Activated CD8-positive, alpha-beta memory T cell treated with anti-CD3 and anti-CD28 coated beads, Interleukin-2, amount 10 ng/mL, durations not matched to agents 7 days and 5 days (primary cell): Measurements from ENCODE around the gene FBP2. TPM values are rescaled to one million over a fixed set of nuclear protein-coding genes. Genes with fewer than 3 reads are reported as not detected.
"Not testable (repeated sequence)": the region's sequence is repeated elsewhere in the genome, so short reads cannot be mapped to it uniquely, and the experiment has no call there.

ENCODE experiments used
- ATAC-seq: fragments of 150-1000 bp; cut with Tn5 transposase; one replicate; pipeline ENCODE4 v1.10.0; 2021; ENCODE audit warnings: moderate library complexity
- CTCF ChIA-PET: fragments of 350-600 bp; sonication (Branson Sonifier 250); formaldehyde crosslinking; loops from one replicate; lab custom pipeline; 2021; ENCODE audit warnings: antibody characterized with exemption; lab: Charles Lee
- DNase-seq: peaks from one replicate; pipeline ENCODE4 v3.0.0-alpha.2; 2020
- H3K27ac Mint-ChIP-seq: one replicate; pipeline ENCODE4 v1.8.0; 2021; ENCODE audit warnings: mild to moderate bottlenecking, mixed read lengths
- H3K27me3 Mint-ChIP-seq: one replicate; pipeline ENCODE4 v1.8.0; 2021; ENCODE audit warnings: mixed read lengths
- H3K36me3 Mint-ChIP-seq: one replicate; pipeline ENCODE4 v1.8.0; 2021; ENCODE audit warnings: mild to moderate bottlenecking, mixed read lengths
- H3K4me1 Mint-ChIP-seq: one replicate; pipeline ENCODE4 v1.8.0; 2021; ENCODE audit warnings: mixed read lengths
- H3K4me3 Mint-ChIP-seq: one replicate; pipeline ENCODE4 v1.8.0; 2021; ENCODE audit warnings: mild to moderate bottlenecking, moderate library complexity, mixed read lengths
- H3K9me3 Mint-ChIP-seq: one replicate; pipeline ENCODE4 v1.8.0; 2022; ENCODE audit warnings: low read depth, mixed read lengths
- total RNA-seq, 2 experiments: library from RNA; stranded (reverse); gene quantifications; one replicate each; pipeline ENCODE4 v1.2.3, GENCODE V29; 2021

The FBP2 gene
- total RNA-seq, 2 experiments from 2014 or later, result not detected

DNA sequence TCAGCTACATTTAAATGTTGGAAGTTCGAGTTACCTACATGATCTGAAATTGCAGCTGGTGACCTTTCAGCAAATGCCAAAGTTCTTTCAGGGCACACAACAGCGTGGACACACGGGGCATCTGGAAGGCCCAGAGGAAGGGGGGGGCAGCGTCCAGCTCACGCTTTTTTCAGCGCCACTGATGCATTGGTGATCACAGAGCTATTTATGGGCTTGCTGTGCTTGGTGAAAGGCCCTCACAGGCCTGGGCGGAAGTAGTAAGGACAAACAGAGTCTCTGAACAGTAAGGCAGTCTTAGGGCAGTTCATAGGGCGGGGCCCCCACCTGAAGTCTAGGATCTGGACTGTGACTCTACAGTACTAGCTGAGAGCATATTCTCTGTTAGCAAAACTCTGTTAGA is 6.6 kb upstream of the FBP2 start:
- Mint-ChIP-seq H3K27me3 (peaks cover 20% of the 10 kb centered on the region), H3K4me1 (peaks cover 2% of the 10 kb centered on the region), H3K9me3 (no peaks in the 10 kb centered on the region), H3K4me3 (no peak overlapping the region), H3K27ac (no peak overlapping the region), H3K36me3 (no peaks in the 10 kb centered on the region)
- ATAC-seq (no peak), DNase-seq (no peak)
- CTCF ChIA-PET, result no interaction called here

- no peak for ATAC-seq
- H3K27me3 Mint-ChIP-seq, result peaks cover 10% of the 10 kb centered on the region
These were observed 5.5 kb upstream of the FBP2 start for GRCh38 chr9:94599102-94599501.

GRCh38 chr9:94592683-94593082 is 941 bp downstream of the FBP2 start:
- DNase-seq, CTCF ChIA-PET, H3K27ac Mint-ChIP-seq, H3K4me1 Mint-ChIP-seq, H3K4me3 Mint-ChIP-seq, H3K36me3 Mint-ChIP-seq, ATAC-seq, H3K9me3 Mint-ChIP-seq: not testable (repeated sequence)
- H3K27me3 Mint-ChIP-seq, result peaks cover 13% of the 10 kb centered on the region

More at GRCh38 chr9:94599102-94599501, 5.5 kb upstream of the FBP2 start:
- Mint-ChIP-seq H3K4me1 (peaks cover 2% of the 10 kb centered on the region), H3K9me3 (no peaks in the 10 kb centered on the region), H3K4me3 (no peak overlapping the region), H3K36me3 (no peaks in the 10 kb centered on the region), H3K27ac (no peak overlapping the region)
- CTCF ChIA-PET, result no interaction called here
- no peak for DNase-seq

GRCh38 chr9:94591876-94592275 is 1.7 kb downstream of the FBP2 start:
- H3K4me3 Mint-ChIP-seq, result no peak overlapping the region
- no peak overlapping the region for H3K27ac Mint-ChIP-seq
- peaks cover 13% of the 10 kb centered on the region for H3K27me3 Mint-ChIP-seq
- no peak for DNase-seq
- H3K36me3 Mint-ChIP-seq, result no peaks in the 10 kb centered on the region
- no peaks in the 10 kb centered on the region for H3K9me3 Mint-ChIP-seq
- CTCF ChIA-PET, result no interaction called here
- H3K4me1 Mint-ChIP-seq, result peaks cover 2% of the 10 kb centered on the region
- ATAC-seq, result no peak

DNA sequence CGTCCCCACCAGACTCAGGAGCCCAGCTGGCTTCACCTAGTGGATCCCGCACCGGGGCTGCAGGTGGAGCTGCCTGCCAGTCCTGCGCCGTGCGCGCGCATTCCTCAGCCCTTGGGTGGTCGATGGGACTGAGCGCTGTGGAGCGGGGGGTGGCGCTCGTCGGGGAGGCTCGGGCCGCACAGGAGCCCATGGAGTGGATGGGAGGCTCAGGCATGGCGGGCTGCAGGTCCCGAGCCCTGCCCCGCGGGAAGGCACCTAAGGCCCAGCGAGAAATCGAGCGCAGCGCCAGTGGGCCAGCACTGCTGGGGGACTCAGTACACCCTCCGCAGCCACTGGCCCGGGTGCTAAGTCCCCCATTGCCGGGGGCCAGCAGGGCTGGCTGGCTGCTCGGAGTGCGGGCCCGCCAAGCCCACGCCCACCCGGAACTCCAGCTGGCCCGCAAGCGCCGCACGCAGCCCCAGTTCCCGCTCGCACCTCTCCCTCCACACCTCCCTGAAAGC is 2.5 kb downstream of the FBP2 start:
- H3K4me1 Mint-ChIP-seq, H3K36me3 Mint-ChIP-seq, H3K4me3 Mint-ChIP-seq, CTCF ChIA-PET, DNase-seq, H3K27ac Mint-ChIP-seq, H3K9me3 Mint-ChIP-seq, ATAC-seq: not testable (repeated sequence)
- H3K27me3 Mint-ChIP-seq, result peaks cover 13% of the 10 kb centered on the region

GRCh38 chr9:94588681-94589080 is 4.9 kb downstream of the FBP2 start:
- ATAC-seq, result no peak
- H3K9me3 Mint-ChIP-seq, result no peaks in the 10 kb centered on the region
- H3K4me1 Mint-ChIP-seq, result peaks cover 8% of the 10 kb centered on the region
- no peak overlapping the region for H3K27ac Mint-ChIP-seq
- CTCF ChIA-PET, result interaction anchor here (1.1 kb wide), 1 partner anchor 17 kb away, joined by 3 read pairs; no protein-coding TSS in a partner anchor
- DNase-seq, result no peak
- H3K27me3 Mint-ChIP-seq, result peaks cover 11% of the 10 kb centered on the region
- H3K36me3 Mint-ChIP-seq, result no peaks in the 10 kb centered on the region
- no peak overlapping the region for H3K4me3 Mint-ChIP-seq

DNA sequence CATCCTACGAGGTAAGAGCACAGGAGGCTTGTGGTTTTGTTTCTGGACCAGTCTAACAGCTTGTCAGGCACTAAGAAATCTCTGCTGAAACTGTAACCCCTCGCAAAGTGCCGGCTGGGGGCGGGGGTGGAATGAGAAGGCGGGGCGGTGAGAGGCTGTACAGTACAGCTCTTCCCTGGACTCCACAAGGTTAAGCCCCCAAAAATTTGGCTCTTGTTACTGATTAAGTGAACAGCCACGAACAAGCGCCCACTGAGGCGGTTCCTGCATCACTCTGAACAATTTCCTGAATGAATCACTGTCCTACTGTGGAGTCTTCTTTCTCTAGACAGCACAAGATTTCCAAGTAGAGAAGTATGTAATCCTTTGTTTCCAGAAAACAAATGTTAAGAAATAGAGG is 6.8 kb downstream of the FBP2 start:
- DNase-seq (no peak), ATAC-seq (no peak)
- H3K4me1 Mint-ChIP-seq, result peaks cover 8% of the 10 kb centered on the region
- peaks cover 4% of the 10 kb centered on the region for H3K27me3 Mint-ChIP-seq
- H3K9me3 Mint-ChIP-seq, result no peaks in the 10 kb centered on the region
- no peak overlapping the region for H3K27ac Mint-ChIP-seq
- no peaks in the 10 kb centered on the region for H3K36me3 Mint-ChIP-seq
- H3K4me3 Mint-ChIP-seq, result peak overlapping the region; percentile 7
- CTCF ChIA-PET, result no interaction called here

- H3K27ac Mint-ChIP-seq, result no peak overlapping the region
- peak overlapping the region; percentile 7 for H3K4me3 Mint-ChIP-seq
- CTCF ChIA-PET, result no interaction called here
- H3K27me3 Mint-ChIP-seq, result peaks cover 4% of the 10 kb centered on the region
- peaks cover 8% of the 10 kb centered on the region for H3K4me1 Mint-ChIP-seq
- H3K36me3 Mint-ChIP-seq, result no peaks in the 10 kb centered on the region
- ATAC-seq (no peak), DNase-seq (no peak)
- no peaks in the 10 kb centered on the region for H3K9me3 Mint-ChIP-seq
These were observed 7.3 kb downstream of the FBP2 start for GRCh38 chr9:94586316-94586715.

GRCh38 chr9:94584555-94584954 is 9.1 kb downstream of the FBP2 start:
- Mint-ChIP-seq H3K27ac (no peak overlapping the region), H3K27me3 (peaks cover 4% of the 10 kb centered on the region), H3K4me1 (peaks cover 8% of the 10 kb centered on the region), H3K4me3 (no peak overlapping the region), H3K9me3 (no peaks in the 10 kb centered on the region), H3K36me3 (no peaks in the 10 kb centered on the region)
- ATAC-seq, result no peak
- DNase-seq, result no peak
- CTCF ChIA-PET, result interaction anchor here (0.6 kb wide), 1 partner anchor 1647 kb away, joined by 5 read pairs; no protein-coding TSS in a partner anchor

GRCh38 chr9:94581728-94582127 is 11.9 kb downstream of the FBP2 start:
- Mint-ChIP-seq H3K9me3 (no peaks in the 10 kb centered on the region), H3K27ac (no peak overlapping the region), H3K4me3 (no peak overlapping the region), H3K36me3 (no peaks in the 10 kb centered on the region), H3K4me1 (peaks cover 8% of the 10 kb centered on the region), H3K27me3 (no peaks in the 10 kb centered on the region)
- CTCF ChIA-PET, result interaction anchor here (0.6 kb wide), 1 partner anchor 207 kb away, joined by 3 read pairs; no protein-coding TSS in a partner anchor
- ATAC-seq (no peak), DNase-seq (no peak)

DNA sequence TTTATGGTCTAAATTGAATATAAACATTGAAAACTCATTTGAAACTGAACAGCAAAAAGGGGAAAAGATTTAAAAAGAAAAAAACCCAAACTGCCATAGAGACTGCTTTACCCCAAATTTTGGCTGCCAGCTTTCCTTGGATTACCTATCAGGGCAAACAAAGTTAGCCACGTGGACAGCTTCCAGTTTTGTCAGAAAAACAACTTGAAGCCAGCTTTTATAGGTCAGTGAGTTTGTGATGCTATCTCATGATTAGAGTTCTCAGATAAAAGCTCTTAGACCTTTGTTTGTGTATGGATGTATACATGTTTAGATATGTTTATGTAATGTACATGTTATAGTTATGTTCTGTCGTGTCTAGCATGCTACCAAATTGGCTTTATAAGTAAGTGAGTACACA is 16.1 kb downstream of the FBP2 start:
- CTCF ChIA-PET, result no interaction called here
- Mint-ChIP-seq H3K27ac (no peak overlapping the region), H3K4me1 (peaks cover 3% of the 10 kb centered on the region), H3K36me3 (no peaks in the 10 kb centered on the region), H3K4me3 (no peak overlapping the region), H3K27me3 (peaks cover 12% of the 10 kb centered on the region), H3K9me3 (no peaks in the 10 kb centered on the region)
- ATAC-seq, result no peak
- DNase-seq, result no peak

- Mint-ChIP-seq H3K36me3 (no peaks in the 10 kb centered on the region), H3K4me1 (peaks cover 3% of the 10 kb centered on the region), H3K27ac (no peak overlapping the region), H3K9me3 (no peaks in the 10 kb centered on the region), H3K4me3 (no peak overlapping the region), H3K27me3 (peaks cover 15% of the 10 kb centered on the region)
- DNase-seq, result no peak
- CTCF ChIA-PET, result no interaction called here
- no peak for ATAC-seq
These were observed 16.6 kb downstream of the FBP2 start for GRCh38 chr9:94577036-94577435.

GRCh38 chr9:94576131-94576530 is 17.5 kb downstream of the FBP2 start:
- CTCF ChIA-PET, result no interaction called here

DNA sequence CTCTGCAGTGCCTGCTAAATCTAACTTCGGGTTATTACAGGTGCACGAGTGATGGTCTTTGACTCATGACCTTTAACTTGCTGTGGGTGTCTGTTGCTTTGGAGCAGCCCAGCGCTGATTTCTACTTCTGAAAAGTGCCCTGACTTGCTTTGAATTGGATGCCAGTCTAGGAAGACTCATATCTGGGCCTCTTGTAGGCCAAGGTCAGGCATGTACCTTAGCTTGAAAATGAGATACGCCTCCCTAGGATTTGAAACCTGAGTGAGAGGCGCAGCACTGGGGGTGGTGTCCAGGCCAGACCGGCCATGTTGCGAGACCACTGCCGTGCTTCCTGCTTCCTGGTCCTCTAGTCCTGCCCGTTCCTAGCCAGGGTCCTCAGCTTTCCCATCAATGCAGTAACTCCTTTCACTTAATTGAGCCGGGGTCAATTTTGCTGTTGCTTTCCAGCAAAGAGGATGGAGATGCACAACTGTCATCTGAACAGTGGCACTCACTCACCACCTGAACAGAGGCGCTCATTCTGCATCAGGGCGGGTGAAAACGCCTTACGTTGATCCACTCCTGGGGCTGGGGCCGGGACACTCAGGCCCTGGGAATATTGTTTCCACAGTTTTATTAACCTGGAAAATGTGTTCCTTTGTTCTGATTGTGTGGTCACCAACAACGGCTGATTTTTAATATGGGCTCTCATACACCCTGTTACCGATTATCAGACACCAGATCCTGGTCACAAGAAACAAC is 24.5 kb downstream of the FBP2 start:
- H3K36me3 Mint-ChIP-seq, result no peaks in the 10 kb centered on the region
- no peak overlapping the region for H3K27ac Mint-ChIP-seq
- H3K4me3 Mint-ChIP-seq, result no peak overlapping the region
- H3K4me1 Mint-ChIP-seq, result no peaks in the 10 kb centered on the region
- H3K9me3 Mint-ChIP-seq, result no peaks in the 10 kb centered on the region
- ATAC-seq, result no peak
- DNase-seq, result no peak
- H3K27me3 Mint-ChIP-seq, result peaks cover 9% of the 10 kb centered on the region
- CTCF ChIA-PET, result interaction anchor here (1.5 kb wide), 1 partner anchor 11 kb away, joined by 3 read pairs; no protein-coding TSS in a partner anchor

More at GRCh38 chr9:94576131-94576530, 17.5 kb downstream of the FBP2 start:
- ATAC-seq, result no peak
- no peak overlapping the region for H3K4me3 Mint-ChIP-seq
- peaks cover 3% of the 10 kb centered on the region for H3K4me1 Mint-ChIP-seq
- no peak for DNase-seq
- peaks cover 15% of the 10 kb centered on the region for H3K27me3 Mint-ChIP-seq
- no peaks in the 10 kb centered on the region for H3K36me3 Mint-ChIP-seq
- no peaks in the 10 kb centered on the region for H3K9me3 Mint-ChIP-seq
- H3K27ac Mint-ChIP-seq, result no peak overlapping the region
